ENCODE results near the gene STPG4.

The STPG4 gene

DNA sequence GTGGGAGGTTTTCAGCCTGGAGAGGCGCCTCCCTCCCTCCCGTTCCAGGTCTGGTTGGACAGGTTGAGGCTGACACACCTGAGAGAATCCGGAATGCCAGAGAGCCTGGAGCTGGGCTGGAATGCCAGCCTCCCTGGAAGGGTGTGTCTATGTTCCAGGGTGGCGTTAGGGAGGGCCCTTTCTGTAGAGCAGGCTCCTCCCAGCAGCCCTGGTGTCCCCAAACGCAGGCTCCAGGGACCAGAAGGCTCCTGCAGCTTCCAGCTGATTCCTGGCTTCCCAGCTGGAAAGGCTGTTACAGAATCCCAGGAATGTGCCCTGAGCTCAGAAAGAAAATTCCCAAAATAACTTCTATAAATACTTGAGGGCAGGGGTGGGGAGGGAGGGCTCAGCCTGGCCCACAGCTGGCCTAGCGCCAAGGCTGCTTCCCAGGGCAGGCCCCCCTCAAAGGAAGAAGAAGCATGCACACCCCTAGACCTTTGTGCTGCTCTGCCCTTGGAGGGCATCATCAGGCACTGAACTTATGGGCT, 85.4 kb downstream of the STPG4 start:
- no peak for DNase-seq

DNA sequence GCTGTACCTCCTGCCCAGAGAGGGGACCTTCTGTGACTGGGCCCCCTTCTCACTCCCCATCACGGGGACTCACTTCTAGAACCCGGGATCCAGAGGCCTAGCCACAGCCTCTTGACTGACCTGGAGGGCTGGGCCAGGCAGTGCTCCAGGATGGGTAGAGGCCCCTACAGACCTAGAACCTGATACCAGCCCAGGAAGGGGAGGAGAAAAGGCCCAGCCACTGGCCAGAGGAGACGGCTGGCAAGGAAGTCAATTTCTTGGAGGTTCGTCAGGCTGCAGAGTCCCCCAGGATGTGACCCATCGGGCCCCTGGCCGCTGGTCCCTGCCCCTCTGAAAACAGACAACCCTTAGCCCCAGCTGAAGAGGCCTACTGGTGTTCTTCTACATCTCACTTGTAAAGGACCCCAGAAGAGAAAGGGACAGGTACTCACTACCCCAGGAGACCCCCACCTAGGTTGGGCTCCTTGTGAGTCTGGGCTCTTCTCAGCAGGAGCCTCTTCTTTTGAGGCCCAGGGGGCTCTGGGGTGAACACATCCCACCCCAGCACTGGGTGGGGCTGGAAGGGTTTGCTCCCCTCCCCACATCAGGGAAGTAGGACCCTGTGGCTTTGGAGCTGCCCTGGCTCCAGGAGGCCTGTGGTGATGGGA, 86.0 kb downstream of the STPG4 start:
- DNase-seq, result no peak

DNA sequence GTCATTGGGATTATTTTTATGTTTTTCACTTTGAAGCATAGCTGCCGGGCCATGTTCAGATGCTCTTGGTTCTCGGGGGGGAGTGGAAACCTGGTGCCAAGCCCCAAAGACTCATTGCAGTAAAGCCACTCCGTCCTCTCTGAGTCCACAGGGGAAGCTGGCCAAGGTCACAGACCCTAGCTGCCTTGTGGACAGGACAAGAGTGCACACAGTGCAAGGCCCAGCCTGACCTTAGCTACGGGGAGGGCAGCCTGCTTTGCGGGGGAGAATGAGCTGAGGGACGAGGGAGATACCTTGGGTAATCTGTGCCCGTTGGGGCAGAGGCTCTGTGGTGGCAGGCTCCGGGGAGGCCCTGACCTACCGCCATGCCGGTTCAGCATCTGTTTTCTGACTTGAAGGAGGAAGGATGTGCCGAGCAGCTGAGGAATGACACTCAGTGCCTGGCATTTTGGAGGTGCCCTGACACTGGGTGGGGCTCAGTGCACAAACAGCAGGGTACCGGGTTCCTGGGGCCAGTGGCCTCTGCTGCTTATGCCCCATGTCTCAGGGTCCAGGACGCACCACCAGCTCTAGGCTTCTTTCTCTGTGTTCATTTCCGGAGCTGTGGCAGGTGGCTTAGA, 87.2 kb downstream of the STPG4 start:
- DNase-seq, result no peak

DNA sequence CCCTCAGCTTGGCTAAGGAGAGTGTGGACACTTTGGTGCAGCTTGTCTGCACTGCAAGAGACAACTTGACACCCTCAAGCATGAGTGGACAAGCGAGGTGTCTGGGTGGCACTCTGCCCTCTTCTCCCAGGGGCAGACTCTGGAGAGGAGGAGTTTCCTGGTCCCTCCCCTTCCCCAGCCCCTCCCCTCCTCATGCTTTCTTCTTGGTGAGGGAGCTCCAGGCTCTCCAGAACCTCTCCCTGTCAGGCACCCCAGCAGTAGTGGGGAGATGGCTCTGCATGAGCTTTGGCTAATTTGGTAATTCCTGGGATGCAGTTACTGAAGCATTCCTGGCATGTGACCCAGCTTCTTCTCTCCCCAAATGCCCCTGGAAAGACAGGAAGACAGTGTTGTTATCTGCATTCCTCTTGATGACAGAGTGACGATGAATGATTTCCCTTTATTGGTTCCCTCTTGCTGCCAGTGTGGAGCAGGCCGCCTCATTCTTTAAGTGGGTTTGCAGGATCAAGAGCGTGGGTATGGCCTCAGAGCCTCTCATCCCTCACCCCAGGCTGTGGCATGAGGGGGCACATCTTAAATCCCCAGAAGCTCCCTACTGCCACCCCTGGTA, 89.2 kb downstream of the STPG4 start:
- no peak for DNase-seq

DNA sequence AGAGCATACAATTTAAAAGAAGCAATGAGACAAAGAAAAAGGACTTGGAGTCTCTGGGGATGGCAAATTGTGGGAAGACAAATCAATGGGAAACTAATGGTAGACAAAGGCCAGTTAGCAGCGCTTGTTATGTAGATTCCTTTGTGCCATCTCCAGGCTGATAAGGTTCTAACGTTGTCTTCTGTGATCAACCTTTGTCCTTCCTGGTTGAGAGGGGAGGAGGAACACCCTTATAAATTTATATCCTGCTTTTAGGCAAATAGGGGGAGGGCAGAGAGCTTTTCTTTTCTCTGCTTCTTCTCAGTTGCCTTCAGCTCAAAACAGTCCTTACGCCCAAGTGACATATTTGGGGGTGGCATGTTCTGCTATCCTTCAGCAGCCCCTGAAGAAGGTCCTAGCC, 89.8 kb downstream of the STPG4 start:
- no peak for DNase-seq

DNA sequence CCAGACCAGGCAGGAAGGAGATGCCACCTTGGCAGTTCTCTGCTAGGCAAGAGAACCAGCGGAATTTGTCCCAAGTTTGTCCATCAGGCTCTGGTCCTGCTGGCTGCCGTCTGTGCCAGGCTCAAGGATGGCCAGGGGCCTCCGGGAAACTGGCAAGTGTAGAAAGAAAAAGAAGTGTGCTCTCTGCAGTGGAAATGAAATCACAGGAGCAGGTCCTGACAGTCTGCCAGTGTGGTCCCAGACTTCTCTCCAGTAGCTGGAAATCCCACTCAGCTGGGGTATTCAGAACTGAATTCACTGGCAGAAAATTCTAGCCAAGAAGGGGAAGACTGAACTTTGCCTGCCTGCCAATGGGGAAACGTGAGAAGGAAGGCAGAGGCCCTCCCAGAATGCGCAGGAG, 91.0 kb downstream of the STPG4 start:
- no peak for DNase-seq

DNA sequence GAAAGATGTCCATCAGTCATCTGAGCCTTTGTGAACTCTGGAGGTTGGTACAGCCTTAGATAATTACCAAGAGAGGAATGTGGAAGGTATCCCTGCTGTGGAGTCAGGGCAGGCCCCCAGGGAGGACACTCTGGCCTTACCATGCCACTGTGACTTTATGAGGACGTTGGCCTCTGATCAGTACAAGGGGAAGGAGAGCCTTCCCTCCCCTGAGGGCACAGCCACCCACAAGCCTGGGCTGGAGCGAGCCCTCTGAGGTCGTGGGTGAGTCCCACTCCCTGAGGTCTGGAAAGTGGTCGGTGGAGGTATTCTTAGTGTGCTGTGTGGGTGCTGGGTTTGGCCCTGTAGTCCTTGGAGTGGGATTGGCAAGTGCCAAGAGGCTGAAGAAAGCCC, 91.6 kb downstream of the STPG4 start:
- no peak for DNase-seq

DNA sequence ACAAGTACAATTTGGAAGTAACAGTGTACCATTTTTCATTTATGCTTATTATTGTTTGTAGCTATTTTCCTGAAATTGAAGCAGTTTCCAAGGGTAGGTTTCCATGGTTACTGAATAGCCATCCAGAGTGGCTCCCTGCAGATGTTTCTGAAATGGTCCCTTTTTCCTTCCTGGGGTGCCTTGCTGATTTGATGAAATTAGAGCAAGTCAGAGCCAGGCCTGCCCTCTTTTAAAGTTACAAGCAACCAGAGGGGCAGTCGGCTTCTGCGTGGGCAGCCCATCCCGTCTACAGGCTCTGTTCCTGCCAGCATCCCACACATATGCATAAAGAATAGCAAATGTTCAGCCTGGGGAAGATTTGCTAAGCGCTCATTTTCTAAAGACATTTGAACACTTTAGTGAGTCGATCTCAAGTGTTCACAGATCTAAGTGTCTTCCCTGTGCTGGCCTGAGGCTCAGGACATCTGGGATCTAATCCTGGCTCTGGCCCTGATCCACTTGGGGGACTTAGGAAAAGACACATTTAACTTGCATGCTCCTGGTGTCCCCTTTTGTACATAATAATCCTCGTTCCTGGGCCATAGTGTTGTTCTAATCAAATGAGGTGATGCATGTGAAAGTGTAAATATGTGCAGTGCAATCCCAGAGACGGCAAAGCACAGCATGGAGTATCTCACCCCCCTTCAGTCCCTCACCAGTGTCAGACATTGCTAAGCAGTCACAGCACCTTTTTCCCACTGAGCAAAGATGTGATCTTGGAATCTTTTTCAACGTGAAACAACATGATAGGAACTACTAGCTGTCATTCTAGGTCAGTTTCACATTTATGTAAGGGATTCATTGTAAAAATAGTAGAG, 92.2 kb downstream of the STPG4 start:
- no peak for DNase-seq

DNA sequence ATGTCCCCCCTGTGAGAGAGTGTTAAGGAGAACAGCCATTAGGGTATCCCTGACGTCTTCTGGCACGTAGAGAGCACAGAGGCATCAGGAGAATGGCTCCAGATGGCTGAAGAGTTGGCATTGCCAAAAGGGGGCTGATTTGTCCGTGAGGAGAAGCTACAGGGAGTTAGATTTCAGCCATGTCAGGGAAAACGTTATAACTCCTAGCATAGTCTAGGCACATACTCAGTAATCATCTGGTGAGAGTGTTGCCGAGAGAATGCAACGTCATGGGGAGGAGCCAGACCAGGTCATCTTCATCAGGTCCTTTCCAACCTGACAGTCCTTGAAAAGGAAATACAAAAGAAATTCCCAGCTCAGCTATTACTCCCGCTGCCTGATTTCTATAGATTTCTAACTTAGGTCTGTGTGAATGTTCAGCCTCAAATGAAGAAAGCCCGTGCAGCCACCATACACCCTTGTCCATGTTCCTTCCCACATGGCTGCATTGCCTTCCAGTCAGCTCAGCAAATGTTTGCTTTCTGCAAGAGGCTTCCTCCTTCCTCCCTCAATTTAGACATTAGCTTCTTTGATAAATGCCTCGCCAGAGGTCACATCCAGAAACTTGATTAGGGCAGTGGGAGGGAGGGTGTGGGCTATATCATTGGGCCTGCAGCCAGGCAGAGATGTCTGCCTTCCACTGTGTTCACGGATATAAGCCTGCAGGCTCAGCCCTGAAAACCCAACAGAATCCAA, 93.0 kb downstream of the STPG4 start:
- DNase-seq, result no peak

DNA sequence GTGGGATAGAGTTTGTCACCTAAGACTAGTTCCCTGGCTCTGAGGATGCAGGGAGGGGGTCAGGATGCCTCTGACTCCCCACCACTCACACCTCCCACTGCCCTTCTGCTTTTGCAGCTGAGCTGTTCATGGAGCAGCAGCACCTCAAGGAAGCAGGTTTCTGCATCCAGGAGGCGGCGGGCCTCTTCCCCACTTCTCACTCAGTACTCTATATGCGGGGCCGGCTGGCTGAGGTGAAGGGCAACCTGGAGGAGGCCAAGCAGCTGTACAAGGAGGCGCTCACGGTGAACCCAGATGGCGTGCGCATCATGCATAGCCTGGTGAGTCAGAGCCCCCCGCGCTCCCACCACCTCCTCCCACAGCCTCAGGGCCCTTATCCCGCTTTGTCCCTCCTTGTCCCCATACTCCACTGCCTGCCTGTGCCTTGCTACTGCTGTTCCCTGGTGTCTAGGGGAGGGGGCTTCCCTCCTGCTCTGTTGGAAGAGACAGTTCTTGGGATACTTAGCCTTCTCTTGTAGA, 94.4 kb downstream of the STPG4 start:
- DNase-seq, result no peak

DNA sequence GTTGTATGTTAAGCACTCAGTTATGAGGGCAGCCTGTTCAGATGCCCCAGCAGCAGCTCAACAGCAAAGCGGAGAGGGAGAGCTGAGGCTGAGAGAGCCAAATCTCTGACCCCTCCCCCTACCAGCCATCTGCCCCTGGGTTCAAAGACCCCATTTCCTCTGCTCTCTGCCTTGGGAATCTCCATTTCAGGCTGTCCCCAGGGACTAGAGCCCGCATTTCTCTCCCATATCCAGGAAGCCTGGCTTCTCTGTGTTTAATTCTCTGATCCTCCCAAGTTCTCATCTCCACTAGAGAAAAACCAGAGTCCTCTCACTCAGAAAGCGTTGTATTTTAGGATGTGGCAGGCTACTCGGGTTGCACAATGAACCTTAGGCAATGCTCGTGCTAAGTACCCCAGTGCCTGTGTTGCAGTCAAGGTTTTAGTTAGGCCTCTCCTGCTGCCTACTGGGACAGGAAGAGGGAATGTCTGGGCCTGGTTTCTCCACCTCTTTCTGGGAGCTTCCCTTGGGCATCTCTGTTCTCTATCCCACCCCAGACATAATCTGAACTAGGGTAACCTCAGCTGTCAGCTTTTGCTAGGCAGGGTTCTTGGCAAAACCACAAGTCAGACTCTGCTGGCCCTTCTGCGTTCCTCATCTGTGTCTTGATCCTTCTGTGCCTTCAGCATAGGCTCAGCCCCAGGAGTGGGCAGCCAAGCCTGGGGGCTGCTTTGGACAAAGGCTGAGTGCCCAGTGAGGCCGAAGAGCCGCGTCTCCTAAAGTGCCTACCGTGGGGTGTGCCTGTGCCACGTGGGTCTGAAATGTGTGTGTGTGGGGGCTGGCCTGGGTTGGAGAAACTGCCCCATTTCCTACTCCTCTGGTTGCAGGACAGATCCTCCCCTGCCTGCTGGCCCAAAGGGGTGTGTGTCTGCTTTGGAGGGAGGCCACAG, 96.8 kb downstream of the STPG4 start:
- no peak for DNase-seq

DNA sequence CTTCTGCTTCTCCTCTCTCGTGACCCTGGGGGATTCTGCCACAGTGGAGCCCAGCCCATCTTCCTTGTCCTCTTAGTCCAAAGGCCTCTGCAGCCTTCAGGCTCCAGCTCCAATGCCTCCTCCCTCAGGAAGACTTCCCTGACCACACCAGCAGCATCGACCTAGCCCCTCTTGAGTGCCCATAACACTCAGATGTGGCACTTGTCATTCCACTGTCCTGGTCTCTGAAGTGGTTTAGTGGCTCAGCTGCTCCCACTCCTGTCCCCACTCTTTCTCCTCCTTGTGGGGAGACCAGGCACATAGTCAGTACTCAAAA, 97.5 kb downstream of the STPG4 start:
- DNase-seq, result no peak

DNA sequence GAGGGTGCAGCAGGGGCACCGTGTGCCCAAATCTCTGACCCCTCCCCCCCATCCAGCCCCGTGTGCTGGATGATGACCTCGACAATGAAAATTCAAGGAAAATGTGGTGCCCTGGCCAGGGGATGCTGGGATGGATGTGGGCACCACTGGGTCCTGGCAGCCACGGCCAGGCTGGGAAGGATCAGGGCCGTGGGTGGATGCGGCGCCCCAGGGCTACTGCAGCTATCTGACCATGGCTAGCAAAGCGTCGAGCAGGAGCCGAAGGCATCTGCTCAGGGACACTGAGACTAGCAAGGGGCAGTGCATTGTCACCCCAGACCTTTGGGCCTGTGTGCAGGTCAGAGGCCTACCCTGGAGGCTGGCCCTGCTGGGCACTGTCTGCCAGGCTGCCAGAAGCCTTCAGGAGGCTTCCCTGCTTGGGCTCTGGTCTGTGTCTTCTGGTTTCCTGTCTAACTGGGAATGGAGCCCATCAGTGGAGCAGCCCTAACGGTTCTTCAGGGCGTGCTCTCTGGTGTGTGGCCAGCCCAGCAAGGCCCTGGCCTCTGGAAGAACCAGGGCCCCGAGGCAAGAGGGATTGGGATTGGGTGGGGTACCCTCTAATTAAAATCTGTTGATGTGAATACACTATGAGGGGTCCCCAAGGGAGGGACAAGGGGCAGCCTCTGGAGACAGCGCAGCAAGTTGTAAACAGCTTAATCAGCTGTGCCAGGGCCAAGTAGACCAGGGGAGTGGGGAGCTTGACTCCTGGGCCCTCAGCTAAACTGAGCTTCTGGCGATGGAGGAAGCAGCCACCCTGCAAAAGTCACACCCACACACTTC, 98.0 kb downstream of the STPG4 start:
- DNase-seq, result no peak

DNA sequence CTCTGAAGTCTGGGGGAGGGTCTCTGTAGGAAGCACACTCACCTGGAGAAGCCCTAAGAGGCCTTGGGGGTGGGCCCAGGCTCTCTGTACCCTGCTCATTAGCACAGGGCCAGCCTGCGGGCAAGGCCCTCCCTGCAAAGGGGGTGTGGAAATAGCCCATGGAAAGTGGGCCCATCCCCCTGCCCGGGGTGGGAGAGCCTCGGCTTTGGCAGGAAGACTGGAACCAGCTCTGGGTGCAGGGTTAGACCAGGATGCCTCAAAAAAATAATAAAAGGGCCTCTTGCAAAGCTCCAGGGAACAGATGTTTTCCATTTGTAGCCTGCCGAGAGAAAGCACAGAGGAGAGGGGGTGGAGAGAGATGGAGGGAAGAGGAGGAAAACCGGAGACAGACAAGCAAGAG, 98.7 kb downstream of the STPG4 start:
- DNase-seq, result no peak

DNA sequence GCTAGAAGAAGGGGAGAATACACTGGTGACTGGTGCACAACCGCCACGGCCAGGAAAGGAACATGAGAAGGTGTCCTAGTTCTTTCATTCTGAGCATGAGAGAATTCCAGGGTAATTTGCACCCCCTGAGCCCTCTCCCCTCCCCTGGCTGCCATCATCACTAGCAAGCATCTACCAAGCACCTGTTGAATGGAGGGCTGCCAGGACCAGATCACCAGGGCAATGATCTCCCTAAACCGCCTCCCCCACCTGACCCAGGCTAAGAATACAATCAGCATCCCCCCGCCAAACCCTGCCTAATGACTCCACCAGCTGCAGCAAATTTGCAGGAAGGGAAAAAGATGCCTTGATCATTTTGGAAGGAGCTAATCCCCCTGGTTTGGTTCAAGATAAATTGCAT, 100.2 kb downstream of the STPG4 start:
- no peak for DNase-seq

DNA sequence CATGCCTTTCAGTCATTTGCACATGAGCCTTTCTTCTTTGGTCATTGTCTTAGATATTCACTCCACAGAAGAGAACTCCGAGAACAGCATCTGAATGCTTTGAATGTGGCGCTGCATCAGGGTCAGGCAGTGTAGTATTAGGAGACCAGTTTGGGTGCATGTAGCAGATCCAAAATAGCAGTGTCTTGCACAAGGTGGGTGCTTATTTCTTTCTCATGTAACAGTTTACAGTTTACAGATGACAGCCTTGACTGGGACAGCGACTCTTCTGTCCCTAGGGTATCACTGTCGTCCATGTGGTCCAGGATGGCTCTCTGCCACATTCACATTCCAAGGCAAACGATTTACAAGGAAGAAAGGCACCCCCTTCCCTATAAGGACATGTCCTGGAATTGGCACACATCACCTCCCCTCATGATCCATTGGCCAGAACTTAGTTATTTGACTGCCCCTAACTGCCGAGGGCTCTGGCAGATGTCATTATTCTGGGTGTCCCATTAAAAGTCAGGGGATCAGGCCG, 101.0 kb downstream of the STPG4 start:
- no peak for DNase-seq

DNA sequence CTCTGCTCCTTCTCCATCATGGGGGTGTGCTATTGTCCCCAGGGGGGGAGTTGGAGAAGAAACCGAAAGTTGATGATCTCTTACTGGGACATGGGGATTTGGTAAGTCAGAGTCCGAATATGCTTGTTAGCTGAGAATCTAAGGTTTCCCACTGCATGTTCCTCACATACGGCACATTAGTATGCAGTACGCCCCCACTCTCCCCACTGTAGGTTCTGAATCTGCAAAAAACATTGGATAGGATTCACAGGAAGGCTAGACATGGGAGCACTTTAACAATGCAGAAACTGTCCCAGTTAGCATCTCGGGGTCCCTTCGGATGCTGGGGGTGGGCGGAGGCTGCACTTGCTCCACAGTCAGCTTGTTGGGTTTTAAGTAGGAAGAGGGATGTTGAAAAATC, 102.3 kb downstream of the STPG4 start:
- no peak for DNase-seq

DNA sequence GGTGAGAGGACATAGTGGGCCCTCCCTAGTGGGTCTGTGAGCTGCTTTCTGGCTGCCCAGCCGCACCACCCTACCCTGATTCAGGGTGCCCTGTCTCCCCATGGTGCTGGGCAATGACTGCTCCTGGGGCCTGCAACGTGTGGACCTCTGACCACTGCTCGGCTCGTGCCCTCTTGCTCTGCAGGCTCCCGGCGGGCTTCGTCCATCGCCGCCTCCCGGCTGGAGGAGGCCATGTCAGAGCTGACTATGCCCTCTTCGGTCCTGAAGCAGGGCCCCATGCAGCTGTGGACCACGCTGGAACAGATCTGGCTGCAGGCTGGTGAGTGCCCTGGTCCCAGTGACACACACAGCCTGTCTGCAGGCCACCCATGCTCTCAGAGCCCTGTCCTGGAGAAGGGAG, 103.5 kb downstream of the STPG4 start:
- DNase-seq, result no peak

DNA sequence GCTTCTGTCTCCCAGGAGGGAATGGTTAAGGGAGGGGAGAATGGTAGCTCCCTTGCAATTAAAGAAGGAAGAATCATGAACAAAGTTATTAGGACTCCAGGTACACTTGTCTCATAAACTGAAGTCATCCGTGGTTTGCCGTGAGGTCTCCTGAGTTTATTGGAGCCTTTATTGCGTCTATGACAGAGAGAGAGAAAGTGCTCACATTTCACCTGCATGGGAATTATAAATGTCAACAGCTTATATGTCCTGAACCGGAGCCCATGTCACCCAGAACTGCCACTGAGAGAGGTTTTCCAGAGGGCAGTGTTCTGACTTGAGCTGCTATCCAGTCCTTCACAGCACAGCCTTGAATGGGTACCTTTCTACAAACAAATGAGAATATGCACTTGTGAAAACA, 104.3 kb downstream of the STPG4 start:
- DNase-seq, result no peak

DNA sequence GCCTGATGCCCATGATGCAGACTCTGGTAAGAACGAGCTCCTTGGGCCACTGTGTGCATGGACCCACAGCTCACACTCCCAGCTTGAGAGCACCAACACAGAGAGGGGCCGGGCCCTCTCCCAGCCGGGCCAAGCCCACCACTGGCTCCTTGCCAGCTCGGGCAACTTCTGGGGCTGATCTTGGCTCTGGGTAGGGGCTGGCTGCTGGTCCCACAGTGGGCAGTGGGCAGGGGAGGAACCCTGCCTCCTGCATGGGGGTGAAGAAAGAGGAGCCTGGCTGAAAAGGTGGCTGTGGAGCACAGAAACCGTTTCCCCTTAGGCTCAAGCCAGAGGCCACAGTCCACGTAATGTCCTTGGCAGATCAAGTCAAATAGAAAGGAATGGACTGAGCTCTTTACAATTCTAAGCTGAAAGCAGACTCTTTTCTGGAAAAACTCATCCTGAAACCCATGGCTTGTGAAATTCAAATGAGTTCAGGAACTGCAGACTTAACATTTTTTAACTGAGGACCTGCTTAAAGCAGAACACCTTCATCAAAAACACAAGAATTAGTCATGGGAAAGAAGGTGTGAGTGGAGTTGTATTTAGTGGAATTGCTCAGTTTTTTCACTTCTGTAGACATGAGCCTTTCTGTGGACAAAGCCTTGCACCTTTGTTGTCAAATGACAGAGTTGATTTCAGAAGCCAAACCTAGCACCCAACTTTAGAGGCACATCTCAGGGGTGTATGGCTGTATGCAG, 104.9 kb downstream of the STPG4 start:
- no peak for DNase-seq
